ENCODE measurements around the gene NDRG4. TPM values are rescaled to one million over a fixed set of nuclear protein-coding genes. Genes with fewer than 3 reads are reported as not detected.
A peak's percentile ranks its signal among the peaks of the same experiment; 100 is the strongest.

The NDRG4 gene, protein sequence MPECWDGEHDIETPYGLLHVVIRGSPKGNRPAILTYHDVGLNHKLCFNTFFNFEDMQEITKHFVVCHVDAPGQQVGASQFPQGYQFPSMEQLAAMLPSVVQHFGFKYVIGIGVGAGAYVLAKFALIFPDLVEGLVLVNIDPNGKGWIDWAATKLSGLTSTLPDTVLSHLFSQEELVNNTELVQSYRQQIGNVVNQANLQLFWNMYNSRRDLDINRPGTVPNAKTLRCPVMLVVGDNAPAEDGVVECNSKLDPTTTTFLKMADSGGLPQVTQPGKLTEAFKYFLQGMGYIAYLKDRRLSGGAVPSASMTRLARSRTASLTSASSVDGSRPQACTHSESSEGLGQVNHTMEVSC
- total RNA-seq (100 to 1,000 TPM; 160 to 952 (median 346) TPM), polyA plus RNA-seq (100 to 1,000 TPM; 139 to 339 (median 176) TPM)
- long read RNA-seq, donor 1, transcript NDRG4-201 (16 exons, 3,324 nt) = minor isoform, 25 of 126 reads
- long read RNA-seq, donor 1, transcript NDRG4-219 (1 exons, 2,700 nt) = major isoform, 99 of 126 reads
- long read RNA-seq, donor 1, partial matches to known transcripts = 0 of 126 reads
- long read RNA-seq, donor 1, other reads (novel, unspliced or antisense) = 0 of 126 reads
- long read RNA-seq, donor 2, transcript NDRG4-204 (16 exons, 3,626 nt) = minor isoform, 7 of 234 reads
- long read RNA-seq, donor 2, transcript NDRG4-219 (1 exons, 2,700 nt) = major isoform, 172 of 234 reads
- long read RNA-seq, donor 2, transcript NDRG4-201 (16 exons, 3,324 nt) = minor isoform, 41 of 234 reads
- long read RNA-seq, donor 2, partial matches to known transcripts = 14 of 234 reads
- long read RNA-seq, donor 2, other reads (novel, unspliced or antisense) = 0 of 234 reads
- long read RNA-seq, donor 3, transcript NDRG4-201 (16 exons, 3,324 nt) = minor isoform, 16 of 128 reads
- long read RNA-seq, donor 3, transcript NDRG4-219 (1 exons, 2,700 nt) = major isoform, 95 of 128 reads
- long read RNA-seq, donor 3, partial matches to known transcripts = 13 of 128 reads
- long read RNA-seq, donor 3, other reads (novel, unspliced or antisense) = 0 of 128 reads
- long read RNA-seq, donor 4, transcript NDRG4-219 (1 exons, 2,700 nt) = minor isoform, 38 of 186 reads
- long read RNA-seq, donor 4, transcript NDRG4-201 (16 exons, 3,324 nt) = major isoform, 79 of 186 reads
- long read RNA-seq, donor 4, transcript NDRG4-204 (16 exons, 3,626 nt) = minor isoform, 35 of 186 reads
- long read RNA-seq, donor 4, partial matches to known transcripts = 11 of 186 reads
- long read RNA-seq, donor 4, other reads (novel, unspliced or antisense) = 22 of 186 reads
- long read RNA-seq, donor 5, transcript NDRG4-219 (1 exons, 2,700 nt) = minor isoform, 58 of 1,132 reads
- long read RNA-seq, donor 5, transcript NDRG4-201 (16 exons, 3,324 nt) = major isoform, 576 of 1,132 reads
- long read RNA-seq, donor 5, transcript NDRG4-204 (16 exons, 3,626 nt) = minor isoform, 278 of 1,132 reads
- long read RNA-seq, donor 5, partial matches to known transcripts = 28 of 1,132 reads
- long read RNA-seq, donor 5, other reads (novel, unspliced or antisense) = 185 of 1,132 reads
- long read RNA-seq, donor 6, transcript NDRG4-204 (16 exons, 3,626 nt) = minor isoform, 35 of 147 reads
- long read RNA-seq, donor 6, transcript NDRG4-219 (1 exons, 2,700 nt) = minor isoform, 38 of 147 reads
- long read RNA-seq, donor 6, transcript NDRG4-201 (16 exons, 3,324 nt) = major isoform, 39 of 147 reads
- long read RNA-seq, donor 6, partial matches to known transcripts = 10 of 147 reads
- long read RNA-seq, donor 6, other reads (novel, unspliced or antisense) = 22 of 147 reads
- long read RNA-seq, donor 7, transcript NDRG4-201 (16 exons, 3,324 nt) = minor isoform, 6 of 88 reads
- long read RNA-seq, donor 7, transcript NDRG4-219 (1 exons, 2,700 nt) = major isoform, 79 of 88 reads
- long read RNA-seq, donor 7, partial matches to known transcripts = 0 of 88 reads
- long read RNA-seq, donor 7, other reads (novel, unspliced or antisense) = 0 of 88 reads
- long read RNA-seq, donor 8, transcript NDRG4-204 (16 exons, 3,626 nt) = minor isoform, 5 of 167 reads
- long read RNA-seq, donor 8, transcript NDRG4-201 (16 exons, 3,324 nt) = minor isoform, 42 of 167 reads
- long read RNA-seq, donor 8, transcript NDRG4-219 (1 exons, 2,700 nt) = major isoform, 112 of 167 reads
- long read RNA-seq, donor 8, partial matches to known transcripts = 6 of 167 reads
- long read RNA-seq, donor 8, other reads (novel, unspliced or antisense) = 0 of 167 reads
- long read RNA-seq, donor 9, transcript NDRG4-201 (16 exons, 3,324 nt) = minor isoform, 16 of 168 reads
- long read RNA-seq, donor 9, transcript NDRG4-219 (1 exons, 2,700 nt) = major isoform, 148 of 168 reads
- long read RNA-seq, donor 9, partial matches to known transcripts = 0 of 168 reads
- long read RNA-seq, donor 9, other reads (novel, unspliced or antisense) = 0 of 168 reads
- long read RNA-seq, donor 10, transcript NDRG4-219 (1 exons, 2,700 nt) = major isoform, 54 of 63 reads
- long read RNA-seq, donor 10, transcript NDRG4-201 (16 exons, 3,324 nt) = minor isoform, 7 of 63 reads
- long read RNA-seq, donor 10, partial matches to known transcripts = 0 of 63 reads
- long read RNA-seq, donor 10, other reads (novel, unspliced or antisense) = 0 of 63 reads

GRCh38 chr16:58499615-58500351, at the start of gene NDRG4:
NDRG4 (plus strand) TSS chr16:58500143; CDS start chr16:58500249, 106 bp downstream.
- Histone ChIP-seq H3K4me3 (peak within 1 kb of the TSS in 1 of 4 donors; percentile 19), H3K27me3 (no peaks in the 10 kb centered on the region), H3K27ac (peak within 1 kb of the TSS in 2 of 5 donors; percentile 45 to 57), H3K9me3 (replicated peaks in 1 of 3) (no peaks in the 10 kb centered on the region), H3K4me1 (replicated peaks in 1 of 2) (peaks cover 25 to 37% of the 10 kb centered on the region in 2 donors), H3K36me3 (replicated peaks in 1 of 2) (peaks cover 0 to 12% of the 10 kb centered on the region in 2 donors)
- 22 to 54% (median 31%) methylated on average over 7 to 24 of the region's 24 CpGs for WGBS, 4 donors
- peak; percentile 69 to 93 (median 86) for DNase-seq
- TF ChIP-seq CTCF (IDR thresholded peaks at IDR 0.05) = no peak
- peak; percentile 35 to 65 for TF ChIP-seq POLR2A (IDR thresholded peaks at IDR 0.05)
- intact Hi-C loops (cut with DNase I) = loop anchor here in 1 of 2 donors (10.0 kb wide), 1 partner anchor 135 kb away; no protein-coding TSS in a partner anchor

DNA sequence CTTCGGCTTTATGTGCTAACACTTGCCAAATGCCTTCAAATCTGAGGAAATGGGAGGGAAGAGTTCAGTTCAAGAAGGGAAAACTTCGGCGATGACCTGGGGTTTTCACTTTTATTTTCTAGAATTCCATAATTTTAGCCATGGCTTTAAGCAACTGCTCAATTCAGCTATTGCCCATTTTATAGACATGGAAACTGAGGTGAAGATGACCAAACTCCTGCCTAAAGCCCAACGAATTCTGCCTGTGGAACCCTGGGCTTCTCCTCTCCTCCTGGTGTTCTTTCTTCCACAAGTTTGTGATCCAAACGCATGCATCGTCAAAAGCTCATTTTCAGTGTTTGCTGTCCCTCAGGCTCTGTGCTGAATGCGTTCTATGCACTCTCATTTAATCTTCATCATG, 49.4 kb upstream of the NDRG4 start:
- no peaks in the 10 kb centered on the region for H3K27me3 ChIP-seq
- H3K9me3 ChIP-seq (replicated peaks in 1 of 3) = no peaks in the 10 kb centered on the region
- WGBS, 4 donors = 76 to 85% (median 82%) methylated on average over 7 of the region's 7 CpGs
- no peak for DNase-seq
- peaks cover 25 to 46% of the 10 kb centered on the region in 2 donors for H3K4me1 ChIP-seq (replicated peaks in 1 of 2)
- H3K4me3 ChIP-seq = no peak overlapping the region
- no peaks in the 10 kb centered on the region for H3K36me3 ChIP-seq (replicated peaks in 1 of 2)
- TF ChIP-seq CTCF (IDR thresholded peaks at IDR 0.05) (no peak), POLR2A (IDR thresholded peaks at IDR 0.05) (no peak)
- intact Hi-C loops (cut with DNase I) = no loop called here
- peak overlapping the region in 4 of 5 donors; percentile 64 to 88 (median 85) for H3K27ac ChIP-seq
